GM12892 (cell line): Measurements from ENCODE around the gene C1RL.

Source experiments
- POLR2A ChIP-seq: IDR thresholded peaks from 2 replicates; pipeline ENCODE4 v1.6.1; 2011; ENCODE audit warnings: low read depth, low read length, control low read depth
- POLR2AphosphoS5 ChIP-seq: IDR thresholded peaks from 2 replicates; pipeline ENCODE4 v1.6.1; 2011; ENCODE audit warnings: low read depth, low read length, control low read depth

- TF ChIP-seq POLR2AphosphoS5 (no peak), POLR2A (no peak)
Observed at GRCh38 chr12:7093892-7094291, 15.1 kb downstream of the C1RL start.
